Left lung (tissue), 10 donors: Measurements from ENCODE around the gene POC1A. TPM values are rescaled to one million over a fixed set of nuclear protein-coding genes. Genes with fewer than 3 reads are reported as not detected.

Source experiments
- ATAC-seq: fragments of 200-7000 bp; cut with Tn5 transposase; one replicate; pipeline ENCODE4 v1.9.1; 2020; ENCODE audit warnings: moderate library complexity
- DNase-seq, 4 donors: peaks; one replicate each; pipeline ENCODE4 v3.0.0-alpha.2; 2013 to 2020
- H3K27ac ChIP-seq, 2 donors: fragments of 200-600 bp; sonication (generic) in 1 of 2; one replicate each; pipeline versions ENCODE4 v1.5.0 to v1.8.0; 2020 to 2021
- H3K27me3 ChIP-seq, 2 donors: fragments of 200-600 bp; sonication (generic) in 1 of 2; one replicate each; pipeline versions ENCODE4 v1.5.0 to v1.8.0; 2020 to 2021
- H3K36me3 ChIP-seq, 2 donors: fragments of 200-600 bp; sonication (generic) in 1 of 2; one replicate each; pipeline versions ENCODE4 v1.5.0 to v1.8.0; 2020 to 2021
- H3K4me1 ChIP-seq, 2 donors: fragments of 200-600 bp; one replicate each; pipeline ENCODE4 v1.8.0; 2021
- H3K4me3 ChIP-seq, 2 donors: fragments of 200-600 bp; sonication (generic) in 1 of 2; one replicate each; pipeline versions ENCODE4 v1.5.0 to v1.8.0; 2020 to 2021; ENCODE audit warnings: mild to moderate bottlenecking in 1 of 2
- H3K9me3 ChIP-seq, 2 donors: fragments of 200-600 bp; sonication (generic) in 1 of 2; one replicate each; pipeline versions ENCODE4 v1.5.0 to v1.8.0; 2020 to 2021
- intact Hi-C, 2 donors: fragments of 100-400 bp; cut with DNase I; formaldehyde crosslinking; loops; one replicate each; pipeline versions ENCODE4 v1.11.2 to v1.14.2; 2022
- polyA plus RNA-seq, 6 donors: library from polyadenylated mRNA; unstranded; fragments of 120-200 nt; gene quantifications; one replicate each; pipeline ENCODE4 v1.2.1, GENCODE V29; 2013; ENCODE audit not compliant: insufficient read length in 6 of 6
- total RNA-seq, 2 donors: library from RNA; stranded (reverse); fragmentation: NEBNext Ultra II Directional; extraction: Animal tissue kit (Norgen Biotek cat#: 25700); gene quantifications; one replicate each; pipeline ENCODE4 v1.2.1, GENCODE V29; 2021
- TF ChIP-seq, protein P1 (sequence below), 2 donors: fragments of 200-600 bp; sonication (generic) in 1 of 2; IDR thresholded peaks; one replicate each; pipeline versions ENCODE4 v1.5.0 to v1.8.0; 2021; ENCODE audit warnings: antibody characterized with exemption in 2 of 2
- donor health status: DM: no; HTN: yes; CAD: no.
- donor health status: DM: no; HTN: no; CAD: no.

The POC1A gene
- total and polyA plus RNA-seq, 8 donors: 5.3 to 16.5 (median 8.3) TPM

DNA sequence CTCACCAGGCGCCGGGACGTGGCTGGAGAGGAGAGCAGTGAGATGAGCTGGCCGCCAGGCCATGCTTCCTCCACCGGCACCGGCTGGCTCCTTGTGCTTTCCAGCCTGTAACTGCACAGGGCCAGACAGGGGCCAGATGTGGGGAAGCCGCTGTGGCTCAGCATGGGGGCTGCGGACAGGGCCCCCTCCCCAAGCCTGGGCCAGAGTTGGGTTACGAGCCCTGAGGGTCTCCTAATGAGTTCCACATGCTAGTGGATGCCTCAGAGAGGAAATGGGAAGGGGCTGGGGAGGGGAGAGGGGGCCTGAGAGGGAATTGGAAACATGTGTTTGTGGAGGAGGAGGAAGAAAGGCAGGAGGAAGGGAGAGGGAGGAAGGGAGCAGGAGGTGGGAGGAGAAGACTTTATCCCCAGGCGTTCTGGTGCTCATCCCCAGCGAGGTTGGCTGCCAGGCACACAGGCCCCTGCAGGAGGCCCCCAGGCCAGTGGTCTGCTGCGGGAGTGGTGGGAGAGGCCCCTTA is 86.1 kb downstream of the POC1A start:
- Histone ChIP-seq H3K4me3 (no peak overlapping the region), H3K27me3 (no peaks in the 10 kb centered on the region), H3K36me3 (no peaks in the 10 kb centered on the region), H3K27ac (no peak overlapping the region), H3K9me3 (no peaks in the 10 kb centered on the region), H3K4me1 (peaks cover 18 to 35% of the 10 kb centered on the region in 2 donors)
- peak in 1 of 4 donors; percentile 43 for DNase-seq
- TF ChIP-seq, protein P1, sequence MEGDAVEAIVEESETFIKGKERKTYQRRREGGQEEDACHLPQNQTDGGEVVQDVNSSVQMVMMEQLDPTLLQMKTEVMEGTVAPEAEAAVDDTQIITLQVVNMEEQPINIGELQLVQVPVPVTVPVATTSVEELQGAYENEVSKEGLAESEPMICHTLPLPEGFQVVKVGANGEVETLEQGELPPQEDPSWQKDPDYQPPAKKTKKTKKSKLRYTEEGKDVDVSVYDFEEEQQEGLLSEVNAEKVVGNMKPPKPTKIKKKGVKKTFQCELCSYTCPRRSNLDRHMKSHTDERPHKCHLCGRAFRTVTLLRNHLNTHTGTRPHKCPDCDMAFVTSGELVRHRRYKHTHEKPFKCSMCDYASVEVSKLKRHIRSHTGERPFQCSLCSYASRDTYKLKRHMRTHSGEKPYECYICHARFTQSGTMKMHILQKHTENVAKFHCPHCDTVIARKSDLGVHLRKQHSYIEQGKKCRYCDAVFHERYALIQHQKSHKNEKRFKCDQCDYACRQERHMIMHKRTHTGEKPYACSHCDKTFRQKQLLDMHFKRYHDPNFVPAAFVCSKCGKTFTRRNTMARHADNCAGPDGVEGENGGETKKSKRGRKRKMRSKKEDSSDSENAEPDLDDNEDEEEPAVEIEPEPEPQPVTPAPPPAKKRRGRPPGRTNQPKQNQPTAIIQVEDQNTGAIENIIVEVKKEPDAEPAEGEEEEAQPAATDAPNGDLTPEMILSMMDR (IDR thresholded peaks at IDR 0.05): no peak
- intact Hi-C loops: no loop called here
- no peak for ATAC-seq

- TF ChIP-seq, protein P1 (IDR thresholded peaks at IDR 0.05): no peak
- Histone ChIP-seq H3K4me1 (peaks cover 16 to 41% of the 10 kb centered on the region in 2 donors), H3K27ac (no peak overlapping the region), H3K9me3 (no peaks in the 10 kb centered on the region), H3K36me3 (no peaks in the 10 kb centered on the region), H3K27me3 (no peaks in the 10 kb centered on the region), H3K4me3 (no peak overlapping the region)
- no peak for ATAC-seq
- DNase-seq: no peak
- intact Hi-C loops: no loop called here
These were observed 86.7 kb downstream of the POC1A start for GRCh38 chr3:52067526-52067925.

DNA sequence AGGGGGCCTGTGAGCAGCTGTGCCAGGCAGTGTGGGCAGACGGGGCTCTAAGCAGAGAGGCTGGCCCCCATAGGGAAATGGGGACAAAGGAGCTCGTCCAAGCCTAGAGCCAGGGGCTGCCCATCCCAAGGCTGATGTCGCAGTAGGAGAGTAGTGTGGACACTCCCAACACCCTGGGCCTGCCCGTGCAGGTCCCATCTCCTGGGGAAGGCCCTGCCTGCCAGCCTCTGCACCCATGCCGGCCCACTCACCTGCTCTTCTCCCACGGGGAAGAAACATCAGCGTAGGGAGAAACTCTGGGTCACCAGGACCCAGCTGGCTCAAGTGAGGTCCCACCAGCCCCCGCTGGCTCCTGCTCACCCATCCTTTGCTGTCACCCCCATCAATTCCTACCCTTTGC is 87.2 kb downstream of the POC1A start:
- Histone ChIP-seq H3K4me3 (no peak overlapping the region), H3K9me3 (no peaks in the 10 kb centered on the region), H3K27me3 (no peaks in the 10 kb centered on the region), H3K4me1 (peaks cover 14 to 45% of the 10 kb centered on the region in 2 donors), H3K27ac (no peak overlapping the region), H3K36me3 (no peaks in the 10 kb centered on the region)
- no peak for DNase-seq
- no peak for ATAC-seq
- TF ChIP-seq, protein P1 (IDR thresholded peaks at IDR 0.05): no peak
- intact Hi-C loops: no loop called here

GRCh38 chr3:52065264-52065756 is 88.9 kb downstream of the POC1A start:
- Histone ChIP-seq H3K27ac (no peak overlapping the region), H3K36me3 (no peaks in the 10 kb centered on the region), H3K4me1 (peaks cover 1 to 42% of the 10 kb centered on the region in 2 donors), H3K4me3 (no peak overlapping the region), H3K27me3 (no peaks in the 10 kb centered on the region), H3K9me3 (no peaks in the 10 kb centered on the region)
- TF ChIP-seq, protein P1 (IDR thresholded peaks at IDR 0.05): no peak
- ATAC-seq (peak; percentile 78), DNase-seq (peak in 2 of 4 donors; percentile 81 to 84)
- intact Hi-C loops: no loop called here

- Histone ChIP-seq H3K4me1 (peaks cover 0 to 35% of the 10 kb centered on the region in 2 donors), H3K27me3 (no peaks in the 10 kb centered on the region), H3K36me3 (no peaks in the 10 kb centered on the region), H3K27ac (no peak overlapping the region), H3K9me3 (no peaks in the 10 kb centered on the region), H3K4me3 (no peak overlapping the region)
- TF ChIP-seq, protein P1 (IDR thresholded peaks at IDR 0.05): no peak
- intact Hi-C loops: no loop called here
- DNase-seq: no peak
- ATAC-seq: no peak
These were observed 89.7 kb downstream of the POC1A start for GRCh38 chr3:52064561-52064960.
